ENCODE results near the gene IGSF9B. TPM values are rescaled to one million over a fixed set of nuclear protein-coding genes. Genes with fewer than 3 reads are reported as not detected.

The IGSF9B gene
- total RNA-seq, 4 donors from 2014 or later: 6.6 to 15.0 (median 9.5) TPM

GRCh38 chr11:133961890-133962289, 5.1 kb upstream of the IGSF9B start:
- Histone ChIP-seq H3K27me3 (peaks cover 14% of the 10 kb centered on the region), H3K4me1 (peaks cover 8% of the 10 kb centered on the region), H3K4me3 (no peak overlapping the region), H3K27ac (no peak overlapping the region), H3K9me3 (no peaks in the 10 kb centered on the region), H3K36me3 (no peaks in the 10 kb centered on the region)
- 86% methylated on average over 8 of the region's 8 CpGs for WGBS
- no peak for DNase-seq (ENCODE audit: low spot score in 2 of 2)
- TF ChIP-seq EP300 (IDR thresholded peaks at IDR 0.05): no peak
- no peak for TF ChIP-seq CTCF (IDR thresholded peaks at IDR 0.05)
- TF ChIP-seq POLR2AphosphoS5 (IDR thresholded peaks at IDR 0.05): no peak

GRCh38 chr11:133957900-133958299, 1.1 kb upstream of the IGSF9B start:
- Histone ChIP-seq H3K27me3 (peaks cover 47% of the 10 kb centered on the region), H3K4me3 (no peak overlapping the region), H3K36me3 (no peaks in the 10 kb centered on the region), H3K9me3 (no peaks in the 10 kb centered on the region), H3K4me1 (peaks cover 29% of the 10 kb centered on the region), H3K27ac (no peak overlapping the region)
- TF ChIP-seq POLR2AphosphoS5 (IDR thresholded peaks at IDR 0.05) (no peak), EP300 (IDR thresholded peaks at IDR 0.05) (no peak)
- WGBS: 63% methylated on average over 7 of the region's 7 CpGs
- no peak for DNase-seq (ENCODE audit: low spot score in 2 of 2)

- Histone ChIP-seq H3K4me3 (peak overlapping the region; percentile 64), H3K36me3 (no peaks in the 10 kb centered on the region), H3K27ac (no peak overlapping the region), H3K27me3 (peaks cover 51% of the 10 kb centered on the region), H3K4me1 (peaks cover 47% of the 10 kb centered on the region), H3K9me3 (no peaks in the 10 kb centered on the region)
- no CpG with 5 or more reads among the region's 58 CpGs for WGBS
- DNase-seq (ENCODE audit: low spot score in 2 of 2): no peak
- TF ChIP-seq POLR2A (IDR thresholded peaks at IDR 0.05): no peak
- TF ChIP-seq CTCF (IDR thresholded peaks at IDR 0.05): no peak
- TF ChIP-seq POLR2AphosphoS5 (IDR thresholded peaks at IDR 0.05): no peak
- TF ChIP-seq EP300 (IDR thresholded peaks at IDR 0.05): no peak
Observed at GRCh38 chr11:133955945-133956421, 785 bp downstream of the IGSF9B start.

- DNase-seq (ENCODE audit: low spot score in 2 of 2): no peak
Observed at GRCh38 chr11:133955081-133955891, 1.5 kb downstream of the IGSF9B start.

GRCh38 chr11:133953999-133954398, 2.8 kb downstream of the IGSF9B start:
- Histone ChIP-seq H3K27ac (no peak overlapping the region), H3K36me3 (no peaks in the 10 kb centered on the region), H3K9me3 (no peaks in the 10 kb centered on the region), H3K27me3 (peaks cover 62% of the 10 kb centered on the region), H3K4me1 (peaks cover 53% of the 10 kb centered on the region), H3K4me3 (no peak overlapping the region)
- no peak for DNase-seq (ENCODE audit: low spot score in 2 of 2)
- WGBS: 94% methylated on average over 4 of the region's 8 CpGs
- no peak for TF ChIP-seq EP300 (IDR thresholded peaks at IDR 0.05)

More at GRCh38 chr11:133955081-133955891, 1.5 kb downstream of the IGSF9B start:
- Histone ChIP-seq H3K4me3 (peak overlapping the region; percentile 64), H3K27ac (no peak overlapping the region), H3K4me1 (peaks cover 50% of the 10 kb centered on the region), H3K9me3 (no peaks in the 10 kb centered on the region), H3K27me3 (peaks cover 54% of the 10 kb centered on the region), H3K36me3 (no peaks in the 10 kb centered on the region)
- TF ChIP-seq EP300 (IDR thresholded peaks at IDR 0.05) (no peak), CTCF (IDR thresholded peaks at IDR 0.05) (no peak), POLR2AphosphoS5 (IDR thresholded peaks at IDR 0.05) (no peak), POLR2A (IDR thresholded peaks at IDR 0.05) (no peak)
- WGBS: 6% methylated on average over 33 of the region's 49 CpGs

GRCh38 chr11:133953547-133953946, 3.2 kb downstream of the IGSF9B start:
- no peak for DNase-seq (ENCODE audit: low spot score in 2 of 2)
- H3K27ac ChIP-seq: no peak overlapping the region
- peaks cover 66% of the 10 kb centered on the region for H3K27me3 ChIP-seq
- WGBS: 52% methylated on average over 5 of the region's 5 CpGs
- H3K9me3 ChIP-seq: no peaks in the 10 kb centered on the region
- H3K4me3 ChIP-seq: no peak overlapping the region
- peaks cover 53% of the 10 kb centered on the region for H3K4me1 ChIP-seq
- TF ChIP-seq POLR2A (IDR thresholded peaks at IDR 0.05) (no peak), POLR2AphosphoS5 (IDR thresholded peaks at IDR 0.05) (no peak), EP300 (IDR thresholded peaks at IDR 0.05) (no peak), CTCF (IDR thresholded peaks at IDR 0.05) (no peak)
- no peaks in the 10 kb centered on the region for H3K36me3 ChIP-seq

Data from suprapubic skin (tissue), 4 donors.